ENCODE data around the gene IGHMBP2.
"Not testable (repeated sequence)": the region's sequence is repeated elsewhere in the genome, so short reads cannot be mapped to it uniquely, and the experiment has no call there.

IGHMBP2 gene

GRCh38 chr11:68961245-68961644 lies 57.6 kb downstream of the IGHMBP2 start:
- no peak for DNase-seq (ENCODE audit: low read depth in 2 of 2)

GRCh38 chr11:68962527-68963250 lies 59.0 kb downstream of the IGHMBP2 start:
- DNase-seq (ENCODE audit: low read depth in 2 of 2) = no peak

GRCh38 chr11:68963779-68964178 lies 60.1 kb downstream of the IGHMBP2 start:
- no peak for DNase-seq (ENCODE audit: low read depth in 2 of 2)

GRCh38 chr11:68965901-68966853 lies 62.5 kb downstream of the IGHMBP2 start:
- DNase-seq (ENCODE audit: low read depth in 2 of 2) = no peak

GRCh38 chr11:68966894-68967780 lies 63.4 kb downstream of the IGHMBP2 start:
- no peak for DNase-seq (ENCODE audit: low read depth in 2 of 2)

- DNase-seq (ENCODE audit: low read depth in 2 of 2) = no peak
Observed at GRCh38 chr11:68968306-68969250, 64.9 kb downstream of the IGHMBP2 start.

- no peak for DNase-seq (ENCODE audit: low read depth in 2 of 2)
Observed at GRCh38 chr11:68969386-68969785, 65.7 kb downstream of the IGHMBP2 start.

- no peak for DNase-seq (ENCODE audit: low read depth in 2 of 2)
Observed at GRCh38 chr11:68970921-68971636, 67.4 kb downstream of the IGHMBP2 start.

GRCh38 chr11:68973219-68973618 lies 69.5 kb downstream of the IGHMBP2 start:
- no peak for DNase-seq (ENCODE audit: low read depth in 2 of 2)

GRCh38 chr11:68973706-68974105 lies 70.0 kb downstream of the IGHMBP2 start:
- not testable (repeated sequence) for DNase-seq (ENCODE audit: low read depth in 2 of 2)

GRCh38 chr11:68974421-68975194 lies 70.9 kb downstream of the IGHMBP2 start:
- DNase-seq (ENCODE audit: low read depth in 2 of 2) = no peak

- DNase-seq (ENCODE audit: low read depth in 2 of 2) = no peak
Observed at GRCh38 chr11:68976095-68976494, 72.4 kb downstream of the IGHMBP2 start.

GRCh38 chr11:68976563-68976962 lies 72.9 kb downstream of the IGHMBP2 start:
- DNase-seq (ENCODE audit: low read depth in 2 of 2) = no peak

- DNase-seq (ENCODE audit: low read depth in 2 of 2) = no peak
Observed at GRCh38 chr11:68977781-68978625, 74.3 kb downstream of the IGHMBP2 start.

- no peak for DNase-seq (ENCODE audit: low read depth in 2 of 2)
Observed at GRCh38 chr11:68978626-68978930, 74.9 kb downstream of the IGHMBP2 start.

- DNase-seq (ENCODE audit: low read depth in 2 of 2) = no peak
Observed at GRCh38 chr11:68978931-68979594, 75.4 kb downstream of the IGHMBP2 start.

- no peak for DNase-seq (ENCODE audit: low read depth in 2 of 2)
Observed at GRCh38 chr11:68979931-68980775, 76.5 kb downstream of the IGHMBP2 start.

All from stimulated activated CD8-positive, alpha-beta memory T cell treated with anti-CD3 and anti-CD28 coated beads, Interleukin-2, amount 100 ng/mL, for 48 hours (primary cell).